ENCODE data around the gene CROT. TPM values are rescaled to one million over a fixed set of nuclear protein-coding genes. Genes with fewer than 3 reads are reported as not detected.
A peak's percentile ranks its signal among the peaks of the same experiment; 100 is the strongest.

The CROT gene
- total and polyA plus RNA-seq, 4 donors: 17.7 to 27.4 (median 21.1) TPM

DNA sequence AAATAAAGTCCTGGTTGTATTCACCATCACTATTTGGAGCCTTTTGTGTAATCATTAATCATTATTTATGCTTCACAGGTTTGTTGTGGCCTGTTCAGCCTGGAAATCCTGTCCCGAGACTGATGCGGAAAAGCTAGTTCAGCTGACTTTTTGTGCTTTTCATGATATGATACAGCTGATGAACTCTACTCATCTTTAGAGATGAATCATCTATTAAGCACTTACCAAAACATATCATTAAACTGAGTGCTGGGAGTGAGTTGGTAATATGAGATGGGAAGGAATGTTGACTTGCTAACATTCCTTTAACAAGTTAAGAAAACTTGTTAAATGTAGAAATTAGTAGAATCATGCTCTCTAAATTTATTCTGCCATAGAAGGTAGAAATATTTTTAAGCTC lies 53.0 kb downstream of the CROT start:
- no peaks in the 10 kb centered on the region for H3K27me3 ChIP-seq (ENCODE audit: control insufficient read depth, insufficient read depth, low read length)
- H3K4me3 ChIP-seq (ENCODE audit: low read depth, low read length): no peak overlapping the region
- H3K36me3 ChIP-seq (ENCODE audit: control insufficient read depth, insufficient read depth, low read length): no peaks in the 10 kb centered on the region
- WGBS (ENCODE audit: insufficient coverage): no CpG with 5 or more reads among the region's 2 CpGs
- no peaks in the 10 kb centered on the region for H3K4me1 ChIP-seq (ENCODE audit: control insufficient read depth, insufficient read depth, low read length)
- DNase-seq (ENCODE audit: low read depth in 4 of 6, low spot score in 6 of 6): no peak
- H3K27ac ChIP-seq (ENCODE audit: low read depth, low read length): no peak overlapping the region
- H3K9me3 ChIP-seq (ENCODE audit: control insufficient read depth, insufficient read depth, low read length): no peaks in the 10 kb centered on the region

DNA sequence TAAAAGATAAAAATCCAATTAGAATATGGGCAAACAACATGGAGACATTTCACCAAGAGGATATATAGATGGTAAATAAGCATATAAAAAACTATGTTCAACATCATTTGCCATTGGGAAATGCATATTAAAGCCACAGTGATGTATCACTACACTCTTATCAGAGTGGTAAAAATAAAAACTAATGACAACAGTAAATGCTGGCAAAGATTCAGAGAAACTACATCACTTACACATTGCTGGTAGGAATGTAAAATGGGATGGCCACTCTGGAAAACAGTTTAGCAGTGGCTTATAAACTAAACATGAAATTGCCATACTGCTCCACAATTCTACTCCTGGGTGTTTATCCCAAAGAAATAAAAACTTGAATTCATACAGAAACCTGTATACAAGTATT lies 59.2 kb downstream of the CROT start:
- Histone ChIP-seq H3K27me3 (ENCODE audit: control insufficient read depth, insufficient read depth, low read length) (no peaks in the 10 kb centered on the region), H3K27ac (ENCODE audit: low read depth, low read length) (no peak overlapping the region), H3K9me3 (ENCODE audit: control insufficient read depth, insufficient read depth, low read length) (no peaks in the 10 kb centered on the region), H3K4me1 (ENCODE audit: control insufficient read depth, insufficient read depth, low read length) (no peaks in the 10 kb centered on the region), H3K4me3 (ENCODE audit: low read depth, low read length) (no peak overlapping the region), H3K36me3 (ENCODE audit: control insufficient read depth, insufficient read depth, low read length) (no peaks in the 10 kb centered on the region)
- no peak for DNase-seq (ENCODE audit: low read depth in 4 of 6, low spot score in 6 of 6)

DNA sequence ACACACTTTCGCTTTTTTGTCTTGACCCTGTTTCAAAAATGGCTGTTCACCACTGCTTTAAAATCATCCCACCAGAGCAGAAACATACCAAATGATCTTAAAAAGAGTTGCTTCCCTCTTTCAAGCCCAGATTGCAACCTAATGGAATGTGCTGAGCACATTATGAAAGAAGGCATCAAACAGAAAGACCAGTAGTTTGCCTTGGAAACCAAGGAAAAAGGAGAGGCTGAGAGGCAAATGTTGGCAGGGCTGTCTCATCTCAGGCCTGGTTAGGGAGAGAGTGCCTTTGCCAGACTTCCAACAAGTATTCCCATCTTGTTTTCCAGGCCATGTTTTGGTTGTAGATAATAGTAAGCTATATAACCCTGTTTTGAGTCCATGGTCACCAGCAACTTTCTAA lies 65.7 kb downstream of the CROT start:
- no peaks in the 10 kb centered on the region for H3K27me3 ChIP-seq (ENCODE audit: control insufficient read depth, insufficient read depth, low read length)
- 100% methylated on average over 1 of the region's 1 CpG for WGBS (ENCODE audit: insufficient coverage)
- no peaks in the 10 kb centered on the region for H3K36me3 ChIP-seq (ENCODE audit: control insufficient read depth, insufficient read depth, low read length)
- peak in 1 of 6 donors; percentile 13 for DNase-seq (ENCODE audit: low read depth in 4 of 6, low spot score in 6 of 6)
- no peak overlapping the region for H3K4me3 ChIP-seq (ENCODE audit: low read depth, low read length)
- no peaks in the 10 kb centered on the region for H3K9me3 ChIP-seq (ENCODE audit: control insufficient read depth, insufficient read depth, low read length)
- no peaks in the 10 kb centered on the region for H3K4me1 ChIP-seq (ENCODE audit: control insufficient read depth, insufficient read depth, low read length)
- H3K27ac ChIP-seq (ENCODE audit: low read depth, low read length): no peak overlapping the region

DNA sequence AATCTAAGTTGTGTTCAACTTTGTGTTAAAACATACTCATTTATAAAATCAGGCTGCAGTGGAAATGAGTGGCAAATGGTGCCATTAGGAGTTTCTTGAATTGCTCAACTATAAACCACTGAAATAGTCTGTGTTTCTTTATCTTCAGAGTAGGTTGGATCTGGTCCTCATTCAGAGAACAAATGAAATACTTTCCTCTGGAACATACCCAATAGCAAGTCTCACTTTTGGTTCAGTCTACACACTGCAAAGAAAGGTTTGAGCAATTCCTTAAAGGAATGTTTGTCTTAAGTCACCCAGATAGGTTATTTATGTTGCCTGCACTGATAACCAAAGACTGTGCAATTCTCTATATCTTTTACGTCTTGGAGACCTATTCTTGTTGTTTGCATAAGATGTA lies 67.6 kb downstream of the CROT start:
- no peaks in the 10 kb centered on the region for H3K27me3 ChIP-seq (ENCODE audit: control insufficient read depth, insufficient read depth, low read length)
- H3K4me1 ChIP-seq (ENCODE audit: control insufficient read depth, insufficient read depth, low read length): no peaks in the 10 kb centered on the region
- H3K27ac ChIP-seq (ENCODE audit: low read depth, low read length): no peak overlapping the region
- no peak overlapping the region for H3K4me3 ChIP-seq (ENCODE audit: low read depth, low read length)
- H3K9me3 ChIP-seq (ENCODE audit: control insufficient read depth, insufficient read depth, low read length): no peaks in the 10 kb centered on the region
- WGBS (ENCODE audit: insufficient coverage): no CpG with 5 or more reads among the region's 1 CpG
- no peaks in the 10 kb centered on the region for H3K36me3 ChIP-seq (ENCODE audit: control insufficient read depth, insufficient read depth, low read length)
- DNase-seq (ENCODE audit: low read depth in 4 of 6, low spot score in 6 of 6): no peak

DNA sequence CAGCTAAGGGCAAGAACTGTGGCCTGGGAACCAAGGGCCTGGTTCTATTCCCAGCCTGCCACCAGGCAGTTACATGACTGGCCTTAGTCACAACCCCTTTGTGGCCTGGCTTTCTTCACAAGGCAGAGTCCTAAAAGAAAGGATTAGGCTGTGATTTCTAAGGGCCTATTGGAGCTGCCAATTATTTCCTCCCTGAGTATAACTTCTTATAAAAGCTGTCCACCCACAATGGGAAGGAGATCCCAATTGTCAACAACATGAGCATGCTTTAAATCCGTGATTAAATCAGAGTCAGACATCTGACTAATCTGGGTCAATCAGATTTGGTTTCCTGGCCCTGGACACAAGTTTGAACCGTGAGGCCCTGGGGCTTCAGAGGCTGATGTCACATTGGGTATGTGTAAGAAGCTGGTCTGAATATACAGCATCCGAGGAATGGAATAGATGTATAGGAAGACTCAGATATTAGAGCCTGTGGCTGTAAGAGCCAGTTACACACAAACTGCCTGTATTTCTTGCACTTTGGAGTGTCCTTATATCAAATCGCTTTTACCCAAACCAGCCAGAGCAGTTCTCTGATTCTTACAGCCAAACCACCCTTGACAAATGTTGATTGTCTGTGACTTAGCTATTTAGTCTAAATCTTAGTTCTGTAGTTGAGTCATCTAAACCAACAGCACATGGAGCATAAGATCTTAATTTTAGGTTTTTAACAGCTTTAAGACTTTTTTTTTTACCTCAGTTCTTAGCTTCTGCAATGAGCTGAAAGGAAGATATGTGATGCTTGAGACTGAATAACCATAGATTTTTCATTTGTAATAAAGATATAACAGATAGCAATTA lies 68.7 kb downstream of the CROT start:
- WGBS (ENCODE audit: insufficient coverage): 60% methylated on average over 1 of the region's 4 CpGs
- no peaks in the 10 kb centered on the region for H3K27me3 ChIP-seq (ENCODE audit: control insufficient read depth, insufficient read depth, low read length)
- no peaks in the 10 kb centered on the region for H3K36me3 ChIP-seq (ENCODE audit: control insufficient read depth, insufficient read depth, low read length)
- H3K4me3 ChIP-seq (ENCODE audit: low read depth, low read length): no peak overlapping the region
- H3K9me3 ChIP-seq (ENCODE audit: control insufficient read depth, insufficient read depth, low read length): no peaks in the 10 kb centered on the region
- no peaks in the 10 kb centered on the region for H3K4me1 ChIP-seq (ENCODE audit: control insufficient read depth, insufficient read depth, low read length)
- no peak overlapping the region for H3K27ac ChIP-seq (ENCODE audit: low read depth, low read length)
- peak in 1 of 6 donors; percentile 10 for DNase-seq (ENCODE audit: low read depth in 4 of 6, low spot score in 6 of 6)

DNA sequence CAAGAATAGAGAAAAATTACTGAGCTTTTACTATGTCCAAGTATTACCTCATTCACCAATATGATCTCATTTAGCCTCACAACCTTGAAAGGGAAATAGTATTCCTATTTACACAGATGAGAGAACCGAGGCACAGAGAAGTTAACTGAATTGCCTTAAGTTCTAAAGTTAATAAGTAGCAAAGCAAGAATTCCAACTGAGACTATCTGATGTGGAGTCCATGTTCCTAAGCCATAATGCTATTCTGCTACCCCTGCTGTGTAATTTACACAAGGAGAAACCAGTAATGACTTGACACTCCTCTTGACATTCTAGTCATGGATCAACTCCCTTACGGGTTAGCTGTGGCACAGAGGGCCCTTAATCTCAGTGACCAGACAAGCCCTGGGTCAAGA lies 69.3 kb downstream of the CROT start:
- no peaks in the 10 kb centered on the region for H3K36me3 ChIP-seq (ENCODE audit: control insufficient read depth, insufficient read depth, low read length)
- H3K4me3 ChIP-seq (ENCODE audit: low read depth, low read length): no peak overlapping the region
- no peaks in the 10 kb centered on the region for H3K27me3 ChIP-seq (ENCODE audit: control insufficient read depth, insufficient read depth, low read length)
- H3K9me3 ChIP-seq (ENCODE audit: control insufficient read depth, insufficient read depth, low read length): no peaks in the 10 kb centered on the region
- H3K27ac ChIP-seq (ENCODE audit: low read depth, low read length): no peak overlapping the region
- no peak for DNase-seq (ENCODE audit: low read depth in 4 of 6, low spot score in 6 of 6)
- 43% methylated on average over 1 of the region's 2 CpGs for WGBS (ENCODE audit: insufficient coverage)
- no peaks in the 10 kb centered on the region for H3K4me1 ChIP-seq (ENCODE audit: control insufficient read depth, insufficient read depth, low read length)

DNA sequence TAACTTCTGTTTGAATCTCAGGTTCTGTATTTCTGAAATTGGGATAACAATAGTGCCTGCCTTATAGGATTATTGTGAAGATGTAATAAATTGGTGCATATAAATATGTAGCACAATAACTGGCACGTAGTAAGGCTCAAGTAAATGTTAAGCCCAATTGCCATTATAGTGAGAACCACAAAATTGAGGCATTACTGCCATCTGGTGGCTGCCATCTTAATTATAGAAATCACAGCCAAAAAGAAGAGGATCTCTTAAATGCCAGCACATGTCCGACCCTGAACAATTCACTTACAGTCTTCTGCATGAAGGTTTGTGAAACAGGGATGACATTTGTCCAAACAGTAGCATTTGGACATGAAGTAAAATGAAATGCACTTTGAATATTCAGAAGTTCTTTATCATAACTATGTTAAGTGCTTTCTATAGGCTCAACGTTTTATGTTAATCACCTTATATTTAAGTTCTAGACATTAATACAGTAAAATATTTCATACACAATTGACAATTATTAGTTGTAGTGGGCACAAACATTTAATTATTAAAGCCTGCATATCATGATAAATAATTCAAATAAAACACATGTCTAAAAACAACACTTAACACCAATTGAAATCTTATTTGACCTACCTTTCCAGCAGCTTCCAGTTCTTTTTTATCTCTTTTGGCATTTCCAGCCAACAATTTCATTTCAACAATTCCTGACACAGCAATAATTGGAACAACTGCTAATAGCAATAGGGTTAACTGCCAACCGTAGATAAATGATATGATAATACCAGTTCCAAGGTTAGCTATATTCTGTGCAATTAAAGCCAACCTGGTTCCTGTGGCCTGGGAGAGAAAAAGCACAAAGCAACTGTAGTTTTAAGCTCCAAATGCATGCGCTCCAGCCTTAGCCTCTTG lies 71.5 kb downstream of the CROT start:
- no peaks in the 10 kb centered on the region for H3K4me1 ChIP-seq (ENCODE audit: control insufficient read depth, insufficient read depth, low read length)
- no peak overlapping the region for H3K4me3 ChIP-seq (ENCODE audit: low read depth, low read length)
- no peaks in the 10 kb centered on the region for H3K36me3 ChIP-seq (ENCODE audit: control insufficient read depth, insufficient read depth, low read length)
- peak; percentile 40 to 94 (median 75) for DNase-seq (ENCODE audit: low read depth in 4 of 6, low spot score in 6 of 6)
- no peaks in the 10 kb centered on the region for H3K9me3 ChIP-seq (ENCODE audit: control insufficient read depth, insufficient read depth, low read length)
- WGBS (ENCODE audit: insufficient coverage): 100% methylated on average over 1 of the region's 5 CpGs
- no peaks in the 10 kb centered on the region for H3K27me3 ChIP-seq (ENCODE audit: control insufficient read depth, insufficient read depth, low read length)
- no peak overlapping the region for H3K27ac ChIP-seq (ENCODE audit: low read depth, low read length)

DNA sequence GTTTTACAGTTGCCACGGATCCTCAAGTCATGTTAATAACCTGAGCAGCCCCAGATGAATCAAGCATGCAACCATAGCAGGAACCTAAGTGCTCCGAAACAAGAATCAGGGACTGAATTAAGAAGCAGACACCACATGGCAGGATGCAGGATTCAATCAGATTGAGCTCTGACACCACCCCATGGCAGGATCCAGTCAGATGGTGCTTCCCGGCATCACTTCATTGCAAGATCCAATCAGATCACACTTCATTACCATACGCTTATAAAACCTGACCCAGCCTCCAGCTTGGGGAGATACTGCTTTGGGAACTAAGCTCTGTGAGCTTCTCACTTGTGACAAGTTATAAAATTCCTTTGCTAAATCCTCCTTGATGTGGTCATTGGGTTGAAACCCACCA lies 74.7 kb downstream of the CROT start:
- Histone ChIP-seq H3K4me3 (ENCODE audit: low read depth, low read length) (no peak overlapping the region), H3K27ac (ENCODE audit: low read depth, low read length) (no peak overlapping the region), H3K36me3 (ENCODE audit: control insufficient read depth, insufficient read depth, low read length) (no peaks in the 10 kb centered on the region), H3K9me3 (ENCODE audit: control insufficient read depth, insufficient read depth, low read length) (no peaks in the 10 kb centered on the region), H3K27me3 (ENCODE audit: control insufficient read depth, insufficient read depth, low read length) (no peaks in the 10 kb centered on the region), H3K4me1 (ENCODE audit: control insufficient read depth, insufficient read depth, low read length) (no peaks in the 10 kb centered on the region)
- DNase-seq (ENCODE audit: low read depth in 4 of 6, low spot score in 6 of 6): no peak
- WGBS (ENCODE audit: insufficient coverage): 100% methylated on average over 2 of the region's 4 CpGs

DNA sequence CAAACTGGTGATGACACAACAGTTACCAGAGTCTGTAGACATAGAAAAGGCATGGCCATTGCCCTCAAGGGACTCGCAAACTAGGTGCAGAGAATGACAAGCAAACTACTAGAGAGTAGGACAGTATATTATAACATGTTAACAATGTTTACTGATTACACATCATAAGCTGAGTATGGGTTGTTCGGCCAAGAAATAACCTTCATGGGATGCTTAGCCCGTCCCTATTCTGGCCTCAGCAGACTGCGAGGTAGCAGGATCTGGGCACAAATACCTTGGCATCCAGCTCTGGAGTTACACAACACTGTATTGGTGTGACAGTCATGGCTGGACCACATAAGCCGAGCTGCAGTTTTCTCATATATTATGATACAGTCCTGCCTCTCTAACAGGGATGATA lies 78.6 kb downstream of the CROT start:
- H3K36me3 ChIP-seq (ENCODE audit: control insufficient read depth, insufficient read depth, low read length): no peaks in the 10 kb centered on the region
- DNase-seq (ENCODE audit: low read depth in 4 of 6, low spot score in 6 of 6): no peak
- WGBS (ENCODE audit: insufficient coverage): 100% methylated on average over 2 of the region's 5 CpGs
- H3K27me3 ChIP-seq (ENCODE audit: control insufficient read depth, insufficient read depth, low read length): no peaks in the 10 kb centered on the region
- no peak overlapping the region for H3K27ac ChIP-seq (ENCODE audit: low read depth, low read length)
- no peaks in the 10 kb centered on the region for H3K9me3 ChIP-seq (ENCODE audit: control insufficient read depth, insufficient read depth, low read length)
- no peak overlapping the region for H3K4me3 ChIP-seq (ENCODE audit: low read depth, low read length)
- no peaks in the 10 kb centered on the region for H3K4me1 ChIP-seq (ENCODE audit: control insufficient read depth, insufficient read depth, low read length)
